ENCODE measurements around the gene NGEF.

DNA sequence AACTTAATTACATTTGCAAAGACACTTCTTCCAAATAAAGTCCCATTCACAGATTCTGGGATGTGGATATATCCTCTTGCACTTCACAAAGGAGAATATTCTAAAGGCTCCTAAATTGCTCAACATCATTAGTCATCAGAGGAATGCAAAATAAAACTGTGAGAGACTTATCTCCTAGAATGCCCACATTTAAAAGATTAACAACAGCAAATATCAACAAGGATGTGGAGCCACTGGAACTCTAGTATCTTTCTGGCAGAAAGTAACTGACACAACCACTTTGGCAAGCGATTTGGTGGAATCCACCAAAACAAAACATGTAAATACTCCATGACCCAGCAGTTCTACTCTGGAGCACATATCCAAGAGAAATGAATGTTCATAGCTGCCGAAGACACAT lies 24.0 kb upstream of the NGEF start:
- TF ChIP-seq, protein P1, sequence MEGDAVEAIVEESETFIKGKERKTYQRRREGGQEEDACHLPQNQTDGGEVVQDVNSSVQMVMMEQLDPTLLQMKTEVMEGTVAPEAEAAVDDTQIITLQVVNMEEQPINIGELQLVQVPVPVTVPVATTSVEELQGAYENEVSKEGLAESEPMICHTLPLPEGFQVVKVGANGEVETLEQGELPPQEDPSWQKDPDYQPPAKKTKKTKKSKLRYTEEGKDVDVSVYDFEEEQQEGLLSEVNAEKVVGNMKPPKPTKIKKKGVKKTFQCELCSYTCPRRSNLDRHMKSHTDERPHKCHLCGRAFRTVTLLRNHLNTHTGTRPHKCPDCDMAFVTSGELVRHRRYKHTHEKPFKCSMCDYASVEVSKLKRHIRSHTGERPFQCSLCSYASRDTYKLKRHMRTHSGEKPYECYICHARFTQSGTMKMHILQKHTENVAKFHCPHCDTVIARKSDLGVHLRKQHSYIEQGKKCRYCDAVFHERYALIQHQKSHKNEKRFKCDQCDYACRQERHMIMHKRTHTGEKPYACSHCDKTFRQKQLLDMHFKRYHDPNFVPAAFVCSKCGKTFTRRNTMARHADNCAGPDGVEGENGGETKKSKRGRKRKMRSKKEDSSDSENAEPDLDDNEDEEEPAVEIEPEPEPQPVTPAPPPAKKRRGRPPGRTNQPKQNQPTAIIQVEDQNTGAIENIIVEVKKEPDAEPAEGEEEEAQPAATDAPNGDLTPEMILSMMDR (IDR thresholded peaks at IDR 0.05), result no peak
- no peak for TF ChIP-seq POLR2A (IDR thresholded peaks at IDR 0.05)
- TF ChIP-seq POLR2AphosphoS5 (IDR thresholded peaks at IDR 0.05), result no peak
- no peak for TF ChIP-seq EP300 (IDR thresholded peaks at IDR 0.05)
